Mucosa of gallbladder (tissue), 1 donor: ENCODE data around the gene FAM193A. TPM values are rescaled to one million over a fixed set of nuclear protein-coding genes. Genes with fewer than 3 reads are reported as not detected.
"Not testable (repeated sequence)": the region's sequence is repeated elsewhere in the genome, so short reads cannot be mapped to it uniquely, and the experiment has no call there.

ENCODE experiments used
- DNase-seq: peaks from one replicate; pipeline ENCODE4 v3.0.0-alpha.2; 2020; ENCODE audit warnings: low spot score
- total RNA-seq: library from RNA; stranded (reverse); gene quantifications from one replicate; pipeline ENCODE4 v1.2.1, GENCODE V29; 2021
- donor health status: DM: no; HTN: no; CAD: no.

Gene FAM193A
- total RNA-seq, 1 donor from 2014 or later = 31.4 TPM

DNA sequence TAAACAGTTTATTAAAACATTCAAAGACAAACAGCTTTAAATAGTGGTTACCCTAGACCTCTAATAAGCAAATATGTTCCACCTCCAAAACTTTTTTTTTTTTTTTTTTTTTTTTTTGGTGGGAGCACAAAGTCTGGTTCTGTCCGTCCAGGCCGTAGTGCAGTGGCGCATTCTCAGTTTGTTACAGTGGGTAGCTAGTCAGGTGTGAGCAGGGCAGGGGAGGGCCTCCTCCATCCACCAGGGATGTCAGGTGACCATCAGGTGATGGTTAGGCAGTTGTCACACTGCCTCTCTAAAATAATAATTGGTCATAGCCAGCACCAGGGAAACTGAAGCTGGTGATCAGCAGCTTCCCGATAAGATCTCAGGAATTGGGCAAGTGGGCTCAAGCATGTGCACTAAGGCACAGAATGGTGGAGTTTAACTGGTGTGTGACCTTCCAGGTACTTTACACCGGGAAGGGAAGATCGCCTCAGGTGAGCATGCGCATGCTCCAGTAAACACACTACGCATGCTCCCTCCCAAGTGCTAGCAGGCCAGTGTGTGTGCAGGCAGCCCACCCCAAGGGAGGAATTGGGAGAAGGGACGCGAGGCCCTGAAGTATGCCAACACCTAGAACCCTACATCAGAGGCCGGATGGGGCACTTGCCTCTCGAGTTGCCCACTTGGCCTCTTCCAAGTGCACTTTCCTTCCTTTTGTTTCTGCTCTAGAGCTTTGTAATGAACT lies 192.5 kb downstream of the FAM193A start:
- no peak for DNase-seq

GRCh38 chr4:2729533-2729875 lies 193.1 kb downstream of the FAM193A start:
- no peak for DNase-seq

- DNase-seq = no peak
Measured at GRCh38 chr4:2731907-2732317, 195.5 kb downstream of the FAM193A start.

GRCh38 chr4:2732526-2732925 lies 196.1 kb downstream of the FAM193A start:
- DNase-seq = no peak

GRCh38 chr4:2733001-2733843 lies 196.8 kb downstream of the FAM193A start:
- DNase-seq = no peak

- DNase-seq = no peak
Measured at GRCh38 chr4:2733844-2734574, 197.6 kb downstream of the FAM193A start.

DNA sequence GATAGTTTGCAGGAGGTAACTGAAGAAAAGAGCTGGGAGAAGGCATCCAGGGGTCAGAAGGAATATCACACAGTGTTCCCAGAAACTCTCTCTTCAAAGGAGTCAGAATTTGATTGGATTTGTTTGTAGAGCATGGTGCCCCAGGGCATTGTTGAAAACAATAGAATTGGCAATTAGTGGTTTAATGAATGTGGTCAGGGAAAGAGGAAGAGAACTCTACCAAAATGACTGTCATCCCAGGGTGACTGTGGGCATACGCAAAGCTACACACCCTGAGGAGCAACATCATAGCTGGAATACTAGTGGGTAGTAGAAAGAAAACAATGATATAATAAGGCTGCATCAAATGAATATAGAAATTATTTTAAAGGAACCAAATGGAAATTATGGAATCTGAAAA lies 198.2 kb downstream of the FAM193A start:
- DNase-seq = no peak

DNA sequence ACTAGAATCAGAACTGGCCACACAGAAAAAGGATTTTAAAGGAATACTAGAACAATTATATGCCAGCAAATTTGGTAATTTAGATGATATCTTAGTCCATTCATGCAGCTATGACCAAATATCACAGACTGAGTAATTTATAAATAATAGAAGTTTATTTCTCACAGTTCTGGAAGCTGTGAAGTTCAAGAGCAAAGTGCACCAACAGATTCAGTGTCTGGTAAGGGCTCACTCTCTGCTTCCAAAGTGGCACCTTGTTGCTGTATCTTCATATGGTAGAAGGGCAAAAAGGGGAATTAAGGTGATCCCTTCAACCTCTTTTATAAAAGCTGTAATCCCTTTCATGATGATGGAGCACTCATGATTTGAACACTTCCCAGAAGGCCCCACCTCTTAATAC lies 199.4 kb downstream of the FAM193A start:
- no peak for DNase-seq

- not testable (repeated sequence) for DNase-seq
Measured at GRCh38 chr4:2738296-2738695, 201.8 kb downstream of the FAM193A start.

DNA sequence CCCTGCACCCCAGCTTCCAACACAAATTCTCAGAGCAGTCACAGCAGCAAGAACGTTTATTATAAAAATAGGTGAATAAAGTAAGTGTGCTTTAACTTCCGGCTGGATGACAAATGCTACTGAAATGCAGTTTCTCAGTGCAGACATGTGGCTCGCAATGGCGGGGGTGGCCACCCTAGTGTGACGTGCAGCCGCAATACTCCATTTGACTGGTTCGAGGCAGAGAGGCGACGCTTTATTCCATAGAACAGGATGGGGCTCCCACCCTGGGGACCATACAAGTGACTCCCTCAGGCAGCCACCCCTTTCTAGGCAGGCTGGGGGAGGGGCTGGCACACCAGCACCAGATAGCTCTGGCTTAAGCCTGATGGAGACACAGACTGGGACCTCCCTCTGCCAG lies 205.2 kb downstream of the FAM193A start:
- DNase-seq = no peak

GRCh38 chr4:2742081-2742822 lies 205.8 kb downstream of the FAM193A start:
- no peak for DNase-seq

- no peak for DNase-seq
Measured at GRCh38 chr4:2742823-2743517, 206.5 kb downstream of the FAM193A start.

DNA sequence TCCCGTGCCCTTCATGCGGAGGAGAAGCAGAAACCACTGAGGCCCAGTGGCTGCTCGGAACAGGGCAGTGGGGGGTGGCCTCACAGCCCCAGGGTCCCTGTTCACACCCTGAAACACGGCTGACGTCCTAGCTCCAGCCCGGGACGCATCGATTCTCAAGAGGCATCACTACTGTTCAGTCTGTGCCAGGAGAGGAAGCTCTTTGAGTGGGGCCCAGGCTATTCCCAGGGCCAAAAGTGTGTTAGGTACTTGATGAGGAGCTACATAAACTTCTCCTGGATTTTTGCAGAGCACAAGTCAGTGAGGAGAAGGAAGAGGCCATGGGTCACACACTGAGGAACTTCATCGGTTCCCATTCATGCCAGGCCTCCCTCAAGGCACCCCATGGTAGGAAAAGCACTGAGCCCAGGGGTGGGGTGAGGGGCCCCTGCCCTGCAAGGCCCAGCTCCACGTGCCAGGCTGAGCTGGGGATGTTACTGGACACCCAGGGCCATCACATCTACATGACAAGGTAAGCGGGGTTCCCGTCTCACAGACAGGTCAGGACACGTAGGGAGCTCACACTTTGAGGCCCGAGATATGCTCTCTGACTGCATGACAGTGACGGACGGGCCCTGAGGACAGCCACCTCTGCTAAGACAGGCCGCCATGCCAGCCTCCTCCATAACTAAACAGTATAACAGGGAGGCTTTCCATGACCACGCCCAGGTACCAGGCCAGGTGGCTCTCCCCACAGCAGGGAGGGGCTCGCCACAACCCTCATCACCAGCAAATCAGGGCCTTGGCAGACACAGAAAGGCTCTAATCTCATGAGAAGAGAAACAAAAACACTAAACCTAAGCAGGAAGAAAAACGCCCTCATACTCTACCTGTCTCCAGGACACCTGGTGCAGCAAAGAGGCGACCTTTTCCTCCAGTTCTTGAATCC lies 207.3 kb downstream of the FAM193A start:
- DNase-seq = no peak

DNA sequence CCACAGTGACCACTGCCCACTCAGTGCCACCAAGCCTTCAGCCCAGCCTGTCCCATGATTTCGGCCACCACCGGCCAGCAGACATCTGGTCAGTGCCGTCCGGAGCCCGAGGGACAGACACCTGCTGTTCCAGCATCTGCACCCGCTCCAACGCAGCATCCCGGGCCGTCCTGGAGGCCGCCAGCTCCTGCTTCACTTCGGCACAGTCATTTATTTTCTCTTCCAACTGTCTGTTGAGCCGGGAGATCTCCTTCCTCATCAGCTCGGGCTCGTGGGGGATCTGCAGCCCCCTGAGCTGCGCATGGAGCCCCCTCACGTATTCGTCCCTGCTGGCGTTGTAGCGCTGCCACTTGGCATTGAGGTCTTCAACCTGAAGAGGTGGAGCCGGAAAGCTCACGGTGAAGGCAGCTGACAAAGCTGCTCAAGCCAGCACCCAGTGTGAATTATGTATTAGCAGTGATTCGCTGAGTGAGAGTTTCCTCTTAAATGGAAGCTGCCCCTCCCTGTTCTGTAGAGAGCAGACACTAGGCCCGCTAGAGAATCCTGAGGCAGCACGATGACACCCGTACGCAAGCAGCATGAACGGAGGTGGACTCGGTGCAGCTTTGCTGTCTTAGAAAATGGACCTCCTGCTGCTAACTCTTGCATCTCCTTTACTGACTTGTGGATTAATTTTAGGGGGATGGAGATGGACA lies 208.3 kb downstream of the FAM193A start:
- no peak for DNase-seq

GRCh38 chr4:2745516-2745915 lies 209.1 kb downstream of the FAM193A start:
- no peak for DNase-seq

- DNase-seq = no peak
Measured at GRCh38 chr4:2745981-2746806, 209.7 kb downstream of the FAM193A start.

DNA sequence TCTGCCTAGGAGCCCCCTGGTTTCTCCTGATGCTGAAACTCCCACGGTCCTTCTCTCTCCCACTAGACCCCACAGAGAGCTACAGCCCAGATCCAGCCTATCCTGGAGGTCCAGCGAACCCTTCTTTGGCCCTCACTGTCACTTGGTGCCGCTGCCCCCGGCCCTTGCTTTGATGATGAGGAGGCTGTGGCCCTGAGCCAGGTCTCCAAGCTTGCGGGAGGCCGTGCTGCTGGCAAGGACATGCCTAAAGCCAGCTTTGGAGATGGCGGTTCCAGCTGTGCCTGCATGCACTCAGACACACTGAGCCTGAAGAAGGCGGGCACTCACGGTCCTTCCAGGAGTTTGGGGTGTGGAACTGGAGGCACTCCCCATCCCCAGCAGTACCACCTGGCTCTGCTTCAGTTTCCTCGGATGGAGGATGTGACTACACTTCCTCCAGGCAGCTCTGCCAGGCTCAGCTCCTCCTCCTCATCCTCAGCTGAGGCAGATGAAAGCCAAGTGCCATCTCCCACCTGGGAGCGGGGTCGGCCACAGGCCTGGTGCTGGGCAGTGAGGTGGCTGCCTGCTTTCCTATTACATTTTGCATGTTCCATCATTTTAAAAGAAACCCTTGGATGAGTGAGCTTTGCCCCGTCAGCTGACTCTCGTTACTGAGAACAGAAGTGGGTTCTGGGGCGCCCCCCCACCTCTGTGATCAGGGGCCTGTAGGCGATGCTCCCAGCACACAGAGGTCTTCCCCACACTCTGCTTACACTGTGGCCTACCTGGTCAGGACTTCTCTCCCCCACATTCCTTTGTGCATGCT lies 210.6 kb downstream of the FAM193A start:
- no peak for DNase-seq
